K562 (cell line): ENCODE data around the gene MTMR3. TPM values are rescaled to one million over a fixed set of nuclear protein-coding genes. Genes with fewer than 3 reads are reported as not detected.

Experiments
- ZBTB40 ChIP-seq, 2 experiments: fragments of 450-650 bp in 1 of 2; sonication (generic) in 1 of 2; formaldehyde crosslinking in 1 of 2; IDR thresholded peaks; 2 replicates each; pipeline versions ENCODE4 v1.7.1 to v1.9.0; 2016 to 2022; ENCODE audit warnings: inconsistent platforms in 1 of 2, mild to moderate bottlenecking in 1 of 2, missing genetic modification reagents in 1 of 2
- ZNF780A ChIP-seq: fragments of 250-450 bp; sonication (Bioruptor Pico); IDR thresholded peaks from 2 replicates; pipeline ENCODE4 v1.5.0; 2021; ENCODE audit warnings: mild to moderate bottlenecking
- polyA plus RNA-seq, 8 experiments: library from polyadenylated mRNA; depleted of rRNA in 4 of 8; stranded (reverse) in 5 of 8; unstranded in 3 of 8; fragments of >200 nt; fragmentation: Nextera tagmentation in 2 of 8; fragmentation: Illumina TruSeq in 1 of 8; extraction: Ambion mirVana in 2 of 8; extraction: Trizol in 1 of 8; gene quantifications; 2 replicates each; pipeline versions ENCODE4 v1.2.1 to v1.2.3, GENCODE V29; 2011 to 2014; ENCODE audit warnings: inconsistent platforms in 1 of 8, missing spikeins in 1 of 8
- total RNA-seq, 7 experiments: library from RNA; depleted of rRNA in 6 of 7; stranded (reverse); fragments of >200 nt in 6 of 7; fragmentation: Illumina TruSeq in 2 of 7; extraction: Trizol in 2 of 7; gene quantifications; 2 replicates each; pipeline versions ENCODE4 v1.2.1 to v1.2.3, GENCODE V29; 2011 to 2021; ENCODE audit warnings: low replicate concordance in 1 of 7

MTMR3 gene
- total and polyA plus RNA-seq, 9 of the 15 experiments (the other 6 are each of a cell fraction or from before 2014, with no cell fraction given) = 1.6 to 13.7 (median 7.9) TPM

- TF ChIP-seq ZBTB40 (IDR thresholded peaks at IDR 0.05) (no peak), ZBTB40 (CRISPR knock-in tag; IDR thresholded peaks at IDR 0.05) (no peak), ZNF780A (no peak)
- TF ChIP-seq, all 486 proteins: peak for 0
Observed at GRCh38 chr22:29833392-29833965, 49.5 kb upstream of the MTMR3 start (continued).
